ENCODE data around the gene SLC28A1. TPM values are rescaled to one million over a fixed set of nuclear protein-coding genes. Genes with fewer than 3 reads are reported as not detected.

SLC28A1 gene
- total and polyA plus RNA-seq, 4 donors: 0.97 to 4.1 (median 2.4) TPM

DNA sequence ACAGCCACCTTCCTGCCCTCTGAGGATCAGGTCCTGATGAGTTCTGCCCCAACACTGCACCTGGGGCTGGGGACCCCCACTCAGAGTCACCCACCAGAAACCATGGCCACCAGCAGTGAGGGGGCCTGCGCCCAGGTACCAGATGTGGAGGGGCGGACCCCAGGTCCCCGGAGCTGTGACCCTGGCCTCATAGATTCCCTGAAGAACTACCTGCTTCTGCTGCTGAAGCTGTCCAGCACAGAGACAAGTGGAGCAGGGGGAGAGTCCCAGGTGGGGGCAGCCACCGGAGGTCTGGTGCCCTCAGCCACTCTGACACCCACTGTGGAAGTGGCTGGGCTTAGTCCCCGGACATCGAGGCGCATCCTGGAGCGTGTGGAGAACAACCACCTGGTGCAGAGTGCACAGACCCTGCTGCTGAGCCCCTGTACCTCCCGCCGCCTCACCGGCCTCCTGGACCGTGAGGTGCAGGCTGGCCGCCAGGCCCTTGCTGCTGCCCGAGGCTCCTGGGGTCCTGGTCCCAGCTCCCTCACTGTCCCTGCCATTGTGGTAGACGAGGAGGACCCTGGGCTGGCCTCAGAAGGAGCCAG, 27.0 kb upstream of the SLC28A1 start:
- no peaks in the 10 kb centered on the region for H3K27me3 ChIP-seq (ENCODE audit: control insufficient read depth in 1 of 2, insufficient read depth in 2 of 2, low read length in 1 of 2)
- H3K9me3 ChIP-seq (ENCODE audit: control insufficient read depth, low read length): no peaks in the 10 kb centered on the region
- no peak overlapping the region for H3K27ac ChIP-seq (ENCODE audit: low read depth in 1 of 2, low read length in 2 of 2)
- H3K36me3 ChIP-seq (ENCODE audit: control insufficient read depth in 1 of 2, insufficient read depth in 2 of 2, low read length in 1 of 2): peaks cover 0 to 12% of the 10 kb centered on the region in 2 donors
- WGBS, 2 donors: 92 to 93% methylated on average over 15 of the region's 15 CpGs
- H3K4me3 ChIP-seq (ENCODE audit: low read length in 2 of 2): no peak overlapping the region
- intact Hi-C loops (cut with DNase I): no loop called here
- H3K4me1 ChIP-seq (ENCODE audit: control insufficient read depth in 1 of 2, insufficient read depth in 2 of 2, low read length in 2 of 2): no peaks in the 10 kb centered on the region
- ATAC-seq (ENCODE audit: low FRiP score): peak; percentile 13
- DNase-seq: peak in 1 of 2 donors; percentile 73

DNA sequence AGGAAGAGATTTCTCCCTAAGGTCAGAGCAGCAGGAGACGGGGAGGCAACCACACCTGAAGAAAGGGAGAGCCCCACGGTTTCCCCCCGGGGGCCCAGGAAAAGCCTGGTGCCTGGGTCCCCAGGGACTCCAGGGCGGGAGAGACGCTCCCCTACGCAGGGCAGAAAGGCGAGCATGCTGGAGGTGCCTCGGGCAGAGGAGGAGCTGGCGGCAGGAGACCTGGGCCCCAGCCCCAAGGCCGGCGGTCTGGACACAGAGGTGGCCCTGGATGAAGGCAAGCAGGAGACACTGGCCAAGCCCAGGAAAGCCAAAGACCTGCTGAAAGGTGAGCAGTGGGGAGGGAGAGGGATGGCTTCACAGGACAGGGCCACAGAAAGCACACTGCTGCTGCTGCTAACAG, 26.2 kb upstream of the SLC28A1 start:
- intact Hi-C loops (cut with DNase I): no loop called here
- WGBS, 2 donors: 86 to 87% methylated on average over 11 of the region's 11 CpGs
- Histone ChIP-seq H3K4me3 (ENCODE audit: low read length in 2 of 2) (no peak overlapping the region), H3K4me1 (ENCODE audit: control insufficient read depth in 1 of 2, insufficient read depth in 2 of 2, low read length in 2 of 2) (no peaks in the 10 kb centered on the region), H3K27me3 (ENCODE audit: control insufficient read depth in 1 of 2, insufficient read depth in 2 of 2, low read length in 1 of 2) (no peaks in the 10 kb centered on the region), H3K9me3 (ENCODE audit: control insufficient read depth, low read length) (no peaks in the 10 kb centered on the region), H3K36me3 (ENCODE audit: control insufficient read depth in 1 of 2, insufficient read depth in 2 of 2, low read length in 1 of 2) (peaks cover 0 to 12% of the 10 kb centered on the region in 2 donors), H3K27ac (ENCODE audit: low read depth in 1 of 2, low read length in 2 of 2) (no peak overlapping the region)
- no peak for ATAC-seq (ENCODE audit: low FRiP score)
- DNase-seq: peak in 1 of 2 donors; percentile 69

DNA sequence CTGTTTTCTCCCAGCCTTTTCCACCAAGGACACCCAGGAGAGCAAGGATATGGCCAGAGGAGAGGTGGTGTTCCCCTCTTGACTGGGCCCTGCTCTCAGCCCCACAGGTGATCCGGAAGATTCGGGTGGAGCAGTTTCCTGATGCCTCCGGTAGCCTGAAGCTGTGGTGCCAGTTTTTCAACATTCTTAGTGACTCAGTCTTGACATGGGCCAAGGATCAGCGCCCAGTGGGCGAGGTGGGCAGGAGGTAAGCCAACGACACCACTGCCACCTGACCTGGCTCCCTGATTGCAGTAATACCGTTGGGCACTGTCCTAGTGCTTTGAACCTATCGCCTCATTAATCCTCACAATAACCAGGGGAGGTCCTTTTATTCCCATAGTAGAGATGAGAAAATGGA, 25.3 kb upstream of the SLC28A1 start:
- H3K9me3 ChIP-seq (ENCODE audit: control insufficient read depth, low read length): no peaks in the 10 kb centered on the region
- no peak overlapping the region for H3K4me3 ChIP-seq (ENCODE audit: low read length in 2 of 2)
- peaks cover 0 to 16% of the 10 kb centered on the region in 2 donors for H3K36me3 ChIP-seq (ENCODE audit: control insufficient read depth in 1 of 2, insufficient read depth in 2 of 2, low read length in 1 of 2)
- WGBS, 2 donors: 76 to 81% methylated on average over 8 of the region's 8 CpGs
- no peaks in the 10 kb centered on the region for H3K27me3 ChIP-seq (ENCODE audit: control insufficient read depth in 1 of 2, insufficient read depth in 2 of 2, low read length in 1 of 2)
- DNase-seq (no peak), ATAC-seq (ENCODE audit: low FRiP score) (no peak)
- peaks cover 0 to 2% of the 10 kb centered on the region in 2 donors for H3K4me1 ChIP-seq (ENCODE audit: control insufficient read depth in 1 of 2, insufficient read depth in 2 of 2, low read length in 2 of 2)
- no peak overlapping the region for H3K27ac ChIP-seq (ENCODE audit: low read depth in 1 of 2, low read length in 2 of 2)
- intact Hi-C loops (cut with DNase I): no loop called here

DNA sequence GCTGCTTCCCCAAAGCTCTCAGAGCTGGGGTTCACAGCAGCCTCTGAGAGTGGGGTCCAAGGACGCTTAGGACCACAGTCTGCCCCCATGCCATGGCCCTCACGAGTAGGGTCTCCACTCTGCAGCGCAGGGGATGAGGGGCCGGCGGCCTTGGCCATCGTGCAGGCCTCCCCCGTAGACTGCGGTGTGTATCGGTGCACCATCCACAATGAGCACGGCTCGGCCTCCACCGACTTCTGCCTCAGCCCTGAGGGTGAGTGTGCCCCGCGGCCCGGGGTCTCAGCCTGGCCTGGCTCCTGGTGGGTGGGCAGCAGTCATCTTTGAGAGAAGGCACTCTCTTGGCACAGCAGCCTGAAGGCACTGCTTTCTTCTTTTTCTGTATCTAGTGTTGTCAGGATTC, 24.8 kb upstream of the SLC28A1 start:
- 91 to 93% methylated on average over 15 of the region's 15 CpGs for WGBS, 2 donors
- no peak overlapping the region for H3K27ac ChIP-seq (ENCODE audit: low read depth in 1 of 2, low read length in 2 of 2)
- no peak overlapping the region for H3K4me3 ChIP-seq (ENCODE audit: low read length in 2 of 2)
- peaks cover 1 to 2% of the 10 kb centered on the region in 2 donors for H3K4me1 ChIP-seq (ENCODE audit: control insufficient read depth in 1 of 2, insufficient read depth in 2 of 2, low read length in 2 of 2)
- H3K27me3 ChIP-seq (ENCODE audit: control insufficient read depth in 1 of 2, insufficient read depth in 2 of 2, low read length in 1 of 2): no peaks in the 10 kb centered on the region
- DNase-seq (no peak), ATAC-seq (ENCODE audit: low FRiP score) (no peak)
- no peaks in the 10 kb centered on the region for H3K9me3 ChIP-seq (ENCODE audit: control insufficient read depth, low read length)
- H3K36me3 ChIP-seq (ENCODE audit: control insufficient read depth in 1 of 2, insufficient read depth in 2 of 2, low read length in 1 of 2): peaks cover 0 to 16% of the 10 kb centered on the region in 2 donors
- intact Hi-C loops (cut with DNase I): loop anchor here (5.0 to 10.0 kb wide), 2 partner anchors 68 to 115 kb away; partner anchors contain the start of gene ZNF592 (in 1 of the 2)

DNA sequence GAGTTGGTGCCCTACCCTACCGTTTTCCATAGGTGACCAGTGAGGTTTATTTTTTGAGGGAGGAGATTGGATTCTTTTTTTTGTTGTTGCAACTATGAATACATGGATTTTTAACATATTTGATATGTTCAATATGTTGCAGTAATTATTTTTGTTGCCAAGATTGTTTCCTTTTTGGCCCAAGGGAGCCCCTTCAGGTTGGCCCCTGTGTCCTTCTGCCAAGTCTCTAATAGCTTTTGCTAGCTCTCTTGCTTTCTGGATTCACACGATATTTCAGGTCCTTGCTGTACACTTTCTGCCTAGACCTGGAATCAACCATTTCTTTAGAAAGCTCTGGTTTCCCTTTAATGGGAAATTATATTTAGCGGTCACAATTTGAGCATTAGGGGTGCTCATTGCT, 22.7 kb upstream of the SLC28A1 start:
- WGBS, 2 donors: 69% methylated on average over 3 of the region's 3 CpGs
- ATAC-seq (ENCODE audit: low FRiP score): no peak
- no peak overlapping the region for H3K27ac ChIP-seq (ENCODE audit: low read depth in 1 of 2, low read length in 2 of 2)
- H3K27me3 ChIP-seq (ENCODE audit: control insufficient read depth in 1 of 2, insufficient read depth in 2 of 2, low read length in 1 of 2): no peaks in the 10 kb centered on the region
- H3K4me1 ChIP-seq (ENCODE audit: control insufficient read depth in 1 of 2, insufficient read depth in 2 of 2, low read length in 2 of 2): peaks cover 1 to 2% of the 10 kb centered on the region in 2 donors
- peaks cover 0 to 14% of the 10 kb centered on the region in 2 donors for H3K36me3 ChIP-seq (ENCODE audit: control insufficient read depth in 1 of 2, insufficient read depth in 2 of 2, low read length in 1 of 2)
- intact Hi-C loops (cut with DNase I): loop anchor here (5.0 to 10.0 kb wide), 2 partner anchors 66 to 117 kb away; partner anchors contain the start of gene ZNF592 (in 1 of the 2)
- DNase-seq: no peak
- H3K9me3 ChIP-seq (ENCODE audit: control insufficient read depth, low read length): no peaks in the 10 kb centered on the region
- no peak overlapping the region for H3K4me3 ChIP-seq (ENCODE audit: low read length in 2 of 2)

DNA sequence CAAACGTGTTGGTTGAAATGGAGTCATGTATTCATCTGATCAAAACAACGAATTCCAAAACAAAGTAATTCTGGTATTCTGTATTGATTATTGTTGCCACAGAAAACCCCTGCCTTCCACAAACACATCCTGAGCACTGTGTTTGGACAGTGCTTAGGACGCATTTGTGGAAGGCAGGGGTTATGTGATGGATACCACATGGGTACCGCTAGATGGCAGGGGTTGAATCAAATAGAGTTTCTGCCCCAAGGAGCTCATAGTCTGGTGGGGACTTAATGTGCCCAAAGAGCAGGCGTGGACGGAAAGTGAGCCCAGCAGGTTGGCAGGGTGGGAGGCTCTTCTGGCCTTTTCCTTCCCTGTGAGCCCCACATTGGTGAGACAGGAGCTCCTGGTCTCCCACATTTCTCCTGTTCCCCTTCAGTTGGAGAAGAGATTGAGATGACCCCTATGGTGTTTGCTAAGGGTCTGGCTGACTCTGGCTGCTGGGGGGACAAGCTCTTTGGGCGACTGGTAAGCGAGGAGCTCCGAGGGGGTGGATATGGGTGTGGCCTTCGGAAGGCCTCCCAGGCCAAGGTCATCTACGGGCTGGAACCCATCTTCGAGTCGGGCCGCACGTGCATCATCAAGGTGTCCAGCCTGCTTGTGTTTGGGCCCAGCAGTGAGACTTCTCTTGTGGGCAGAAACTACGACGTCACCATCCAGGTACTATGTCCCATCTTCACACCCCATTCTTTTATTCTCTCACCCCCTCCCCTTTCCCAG, 22.1 kb upstream of the SLC28A1 start:
- Histone ChIP-seq H3K27ac (ENCODE audit: low read depth in 1 of 2, low read length in 2 of 2) (peak overlapping the region in 1 of 2 donors; percentile 4), H3K9me3 (ENCODE audit: control insufficient read depth, low read length) (no peaks in the 10 kb centered on the region), H3K4me3 (ENCODE audit: low read length in 2 of 2) (no peak overlapping the region), H3K4me1 (ENCODE audit: control insufficient read depth in 1 of 2, insufficient read depth in 2 of 2, low read length in 2 of 2) (peaks cover 1 to 2% of the 10 kb centered on the region in 2 donors), H3K36me3 (ENCODE audit: control insufficient read depth in 1 of 2, insufficient read depth in 2 of 2, low read length in 1 of 2) (peaks cover 0 to 12% of the 10 kb centered on the region in 2 donors), H3K27me3 (ENCODE audit: control insufficient read depth in 1 of 2, insufficient read depth in 2 of 2, low read length in 1 of 2) (no peaks in the 10 kb centered on the region)
- intact Hi-C loops (cut with DNase I): loop anchor here (5.0 to 10.0 kb wide), 2 partner anchors 65 to 118 kb away; partner anchors contain the start of gene ZNF592 (in 1 of the 2)
- DNase-seq: no peak
- 89 to 90% methylated on average over 17 of the region's 17 CpGs for WGBS, 2 donors
- ATAC-seq (ENCODE audit: low FRiP score): no peak

DNA sequence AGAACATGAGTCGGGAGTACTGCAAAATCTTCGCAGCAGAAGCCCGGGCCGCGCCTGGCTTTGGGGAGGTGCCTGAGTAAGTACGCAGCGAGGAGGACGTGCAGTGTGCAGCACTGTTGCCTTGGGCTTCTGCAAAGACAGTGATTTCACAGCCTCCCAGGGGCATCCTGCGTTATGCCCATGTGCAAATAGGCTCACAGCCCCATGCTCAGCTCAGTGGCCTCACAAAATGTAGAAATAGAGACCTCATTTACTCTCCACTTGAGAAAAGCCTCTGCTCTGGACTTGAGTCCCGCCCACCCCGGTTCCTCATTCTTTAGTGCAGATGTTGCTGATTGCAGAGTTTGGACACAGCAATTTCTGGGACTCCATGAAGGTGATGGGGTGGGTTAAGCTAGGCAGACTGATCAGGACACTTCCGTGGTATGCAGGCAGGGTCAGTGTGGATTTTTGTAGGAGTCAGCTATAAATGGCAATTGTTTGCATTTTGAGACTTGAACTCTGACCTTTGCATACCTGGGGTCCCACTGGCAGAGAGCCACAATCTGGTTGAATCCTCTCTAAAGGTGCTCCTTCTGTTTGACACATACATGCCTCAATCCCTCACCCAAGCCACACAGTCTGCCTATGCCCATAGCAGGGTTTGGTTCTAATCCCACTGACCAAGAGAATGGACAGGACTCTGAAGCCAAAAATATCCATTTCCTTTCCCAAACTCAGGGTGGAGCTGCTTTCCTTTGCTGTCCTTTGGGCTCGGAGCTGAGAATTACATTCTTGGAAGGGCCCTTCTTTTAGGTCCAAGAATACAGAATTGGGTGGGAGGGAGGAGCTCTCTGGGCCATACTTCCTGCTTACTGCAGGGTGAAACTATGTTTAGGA, 20.7 kb upstream of the SLC28A1 start:
- Histone ChIP-seq H3K4me3 (ENCODE audit: low read length in 2 of 2) (no peak overlapping the region), H3K9me3 (ENCODE audit: control insufficient read depth, low read length) (no peaks in the 10 kb centered on the region), H3K36me3 (ENCODE audit: control insufficient read depth in 1 of 2, insufficient read depth in 2 of 2, low read length in 1 of 2) (peaks cover 0 to 15% of the 10 kb centered on the region in 2 donors), H3K27me3 (ENCODE audit: control insufficient read depth in 1 of 2, insufficient read depth in 2 of 2, low read length in 1 of 2) (no peaks in the 10 kb centered on the region), H3K27ac (ENCODE audit: low read depth in 1 of 2, low read length in 2 of 2) (peak overlapping the region in 1 of 2 donors; percentile 61), H3K4me1 (ENCODE audit: control insufficient read depth in 1 of 2, insufficient read depth in 2 of 2, low read length in 2 of 2) (peaks cover 1 to 2% of the 10 kb centered on the region in 2 donors)
- intact Hi-C loops (cut with DNase I): loop anchor here (1.0 to 10.0 kb wide), 3 partner anchors 63 to 119 kb away; partner anchors contain the start of gene ZNF592 (in 1 of the 2)
- WGBS, 2 donors: 57 to 59% methylated on average over 13 of the region's 13 CpGs
- DNase-seq (no peak), ATAC-seq (ENCODE audit: low FRiP score) (peak; percentile 68)

DNA sequence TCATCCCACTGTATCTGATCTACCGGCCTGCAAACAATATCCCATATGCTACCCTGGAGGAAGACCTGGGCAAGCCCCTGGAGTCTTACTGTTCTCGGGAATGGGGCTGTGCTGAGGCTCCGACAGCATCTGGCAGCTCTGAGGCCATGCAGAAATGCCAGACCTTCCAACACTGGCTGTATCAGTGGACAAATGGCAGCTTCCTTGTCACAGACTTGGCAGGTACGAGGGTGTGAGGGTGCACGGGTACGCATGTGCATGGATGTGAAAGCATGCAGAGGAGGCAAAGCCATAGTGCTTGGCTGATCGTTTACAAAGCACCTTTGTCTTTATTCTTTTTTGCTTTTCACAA, 20.0 kb upstream of the SLC28A1 start:
- no peak for DNase-seq
- peak overlapping the region in 1 of 2 donors; percentile 23 for H3K27ac ChIP-seq (ENCODE audit: low read depth in 1 of 2, low read length in 2 of 2)
- H3K27me3 ChIP-seq (ENCODE audit: control insufficient read depth in 1 of 2, insufficient read depth in 2 of 2, low read length in 1 of 2): no peaks in the 10 kb centered on the region
- ATAC-seq (ENCODE audit: low FRiP score): peak; percentile 54
- intact Hi-C loops (cut with DNase I): loop anchor here (5.0 to 10.0 kb wide), 2 partner anchors 63 to 120 kb away; partner anchors contain the start of gene ZNF592 (in 1 of the 2)
- no peak overlapping the region for H3K4me3 ChIP-seq (ENCODE audit: low read length in 2 of 2)
- H3K36me3 ChIP-seq (ENCODE audit: control insufficient read depth in 1 of 2, insufficient read depth in 2 of 2, low read length in 1 of 2): peaks cover 0 to 14% of the 10 kb centered on the region in 2 donors
- 8 to 13% methylated on average over 7 of the region's 7 CpGs for WGBS, 2 donors
- H3K9me3 ChIP-seq (ENCODE audit: control insufficient read depth, low read length): no peaks in the 10 kb centered on the region
- H3K4me1 ChIP-seq (ENCODE audit: control insufficient read depth in 1 of 2, insufficient read depth in 2 of 2, low read length in 2 of 2): peaks cover 1 to 2% of the 10 kb centered on the region in 2 donors

Measured in aorta (tissue), 5 donors.